Erythroblast (primary cell): ENCODE measurements around the gene MAML2.
A peak's percentile ranks its signal among the peaks of the same experiment; 100 is the strongest.

Experiments used
- DNase-seq, 2 experiments: peaks; one replicate each; lab custom pipeline; 2025; lab: John Stamatoyannopoulos, UW
- GATA1 ChIP-seq: IDR thresholded peaks from 2 replicates; pipeline ENCODE4 v1.6.1; 2011; ENCODE audit warnings: low read depth, mild to moderate bottlenecking, control low read depth, low read length, moderate library complexity
- POLR2A ChIP-seq: IDR thresholded peaks from 2 replicates; pipeline ENCODE4 v1.6.1; 2011; ENCODE audit warnings: mild to moderate bottlenecking, low read length

The MAML2 gene

GRCh38 chr11:96357794-96358193, 14.8 kb upstream of the MAML2 start:
- TF ChIP-seq POLR2A (no peak), GATA1 (no peak)
- no peak for DNase-seq

- TF ChIP-seq GATA1: no peak
- no peak for TF ChIP-seq POLR2A
- no peak for DNase-seq
Observed at GRCh38 chr11:96356848-96357247, 13.9 kb upstream of the MAML2 start.

- DNase-seq: no peak
- TF ChIP-seq GATA1 (no peak), POLR2A (no peak)
Observed at GRCh38 chr11:96342014-96342960, 708 bp downstream of the MAML2 start.

- no peak for TF ChIP-seq GATA1
- no peak for TF ChIP-seq POLR2A
- DNase-seq: peak; percentile 45 to 50
Observed at GRCh38 chr11:96341211-96342013, 1.6 kb downstream of the MAML2 start.

GRCh38 chr11:96340555-96340885, 2.5 kb downstream of the MAML2 start:
- TF ChIP-seq GATA1: no peak
- no peak for TF ChIP-seq POLR2A
- no peak for DNase-seq

GRCh38 chr11:96339706-96340554, 3.1 kb downstream of the MAML2 start:
- TF ChIP-seq POLR2A (no peak), GATA1 (no peak)
- no peak for DNase-seq

GRCh38 chr11:96338910-96339705, 3.9 kb downstream of the MAML2 start:
- no peak for TF ChIP-seq GATA1
- TF ChIP-seq POLR2A: no peak
- peak; percentile 9 to 31 for DNase-seq

- peak; percentile 36 to 77 for DNase-seq
- TF ChIP-seq GATA1: no peak
- TF ChIP-seq POLR2A: no peak
Observed at GRCh38 chr11:96337541-96338431, 5.2 kb downstream of the MAML2 start.

- no peak for DNase-seq
- TF ChIP-seq POLR2A (no peak), GATA1 (no peak)
Observed at GRCh38 chr11:96335388-96335787, 7.6 kb downstream of the MAML2 start.

- TF ChIP-seq GATA1: no peak
- no peak for TF ChIP-seq POLR2A
- DNase-seq: no peak
Observed at GRCh38 chr11:96334219-96334618, 8.8 kb downstream of the MAML2 start.

- no peak for DNase-seq
- TF ChIP-seq GATA1 (no peak), POLR2A (no peak)
Observed at GRCh38 chr11:96333191-96333719, 9.7 kb downstream of the MAML2 start.
